GM23338 (cell line): ENCODE measurements around the gene STK39. TPM values are rescaled to one million over a fixed set of nuclear protein-coding genes. Genes with fewer than 3 reads are reported as not detected.

Experiments
- ATAC-seq: fragments of 200-7000 bp; cut with Tn5 transposase; 3 replicates; pipeline ENCODE4 v1.9.1; 2020
- DNase-seq: peaks from one replicate; pipeline ENCODE4 v3.0.0-alpha.2; 2015; ENCODE audit warnings: low spot score
- H2AFZ ChIP-seq: fragments of 200-600 bp; sonication (generic); 2 replicates; pipeline ENCODE4 v1.8.0; 2016; ENCODE audit warnings: antibody characterized with exemption, mild to moderate bottlenecking, moderate library complexity
- H3F3A ChIP-seq: fragments of 200-600 bp; sonication (generic); replicated peaks from 2 replicates; pipeline ENCODE4 v1.8.0; 2017; ENCODE audit warnings: antibody characterized with exemption, mixed run types, low read depth
- H3K27ac ChIP-seq: fragments of 200-600 bp; sonication (generic); 2 replicates; pipeline ENCODE4 v1.6.1; 2016; ENCODE audit warnings: low read depth
- H3K27me3 ChIP-seq: fragments of 200-600 bp; sonication (generic); 2 replicates; pipeline ENCODE4 v1.8.0; 2016; ENCODE audit warnings: mild to moderate bottlenecking, mixed run types, moderate library complexity; ENCODE audit not compliant: insufficient read depth
- H3K36me3 ChIP-seq: fragments of 200-600 bp; sonication (generic); 2 replicates; pipeline ENCODE4 v1.8.0; 2016; ENCODE audit warnings: mild to moderate bottlenecking; ENCODE audit not compliant: insufficient read depth
- H3K4me1 ChIP-seq: fragments of 200-600 bp; sonication (generic); 2 replicates; pipeline ENCODE4 v1.8.0; 2016; ENCODE audit warnings: mild to moderate bottlenecking, moderate library complexity; ENCODE audit not compliant: insufficient read depth
- H3K4me2 ChIP-seq: fragments of 200-600 bp; sonication (generic); 2 replicates; pipeline ENCODE4 v1.7.1; 2017; ENCODE audit warnings: mixed run types
- H3K4me3 ChIP-seq: fragments of 200-600 bp; sonication (generic); 2 replicates; pipeline ENCODE4 v1.6.1; 2016; ENCODE audit warnings: mixed run types
- H3K79me2 ChIP-seq: fragments of 200-600 bp; sonication (generic); replicated peaks from 2 replicates; pipeline ENCODE4 v1.8.0; 2017; ENCODE audit warnings: mild to moderate bottlenecking; ENCODE audit not compliant: insufficient read depth
- H3K9me2 ChIP-seq: fragments of 200-600 bp; sonication (generic); 2 replicates; pipeline ENCODE4 v1.8.0; 2017; ENCODE audit not compliant: insufficient read depth
- H4K20me1 ChIP-seq: fragments of 200-600 bp; sonication (generic); replicated peaks from 2 replicates; pipeline ENCODE4 v1.8.0; 2017; ENCODE audit warnings: mild to moderate bottlenecking; ENCODE audit not compliant: insufficient read depth
- H3K27ac Mint-ChIP-seq: 2 replicates; pipeline ENCODE4 v1.8.0; 2020; ENCODE audit warnings: inconsistent platforms, mild to moderate bottlenecking, moderate library complexity, mixed read lengths
- H3K27me3 Mint-ChIP-seq: 3 replicates; pipeline ENCODE4 v1.8.0; 2022; ENCODE audit warnings: low read depth, mild to moderate bottlenecking, moderate library complexity, mixed read lengths, inconsistent platforms; ENCODE audit not compliant: insufficient read depth, poor library complexity
- H3K36me3 Mint-ChIP-seq: 3 replicates; pipeline ENCODE4 v1.8.0; 2021; ENCODE audit warnings: low read depth, mild to moderate bottlenecking, inconsistent platforms, moderate library complexity, mixed read lengths
- H3K4me1 Mint-ChIP-seq: 3 replicates; pipeline ENCODE4 v1.8.0; 2020; ENCODE audit warnings: mild to moderate bottlenecking, inconsistent platforms, mixed read lengths
- H3K4me3 Mint-ChIP-seq: 3 replicates; pipeline ENCODE4 v1.8.0; 2021; ENCODE audit warnings: moderate library complexity, mild to moderate bottlenecking, inconsistent platforms, mixed read lengths
- H3K9me3 Mint-ChIP-seq: 3 replicates; pipeline ENCODE4 v1.8.0; 2020; ENCODE audit warnings: moderate library complexity, mild to moderate bottlenecking, inconsistent platforms, mixed read lengths
- CREB1 ChIP-seq: fragments of 250-450 bp; sonication (Bioruptor Pico); IDR thresholded peaks from 2 replicates; pipeline ENCODE4 v1.5.0; 2020; ENCODE audit warnings: low read depth, mild to moderate bottlenecking, moderate library complexity
- EZH2 ChIP-seq: fragments of 200-600 bp; sonication (generic); IDR thresholded peaks from one replicate; pipeline ENCODE4 v1.8.0; 2017; ENCODE audit warnings: antibody characterized with exemption, mild to moderate bottlenecking, low read depth; ENCODE audit not compliant: unreplicated experiment
- EZH2phosphoT487 ChIP-seq: fragments of 200-600 bp; sonication (generic); IDR thresholded peaks from one replicate; pipeline ENCODE4 v1.8.1; 2018; ENCODE audit warnings: antibody characterized with exemption; ENCODE audit not compliant: unreplicated experiment
- JUNB ChIP-seq: IDR thresholded peaks from one replicate; pipeline ENCODE4 v1.6.1; 2016; ENCODE audit warnings: antibody characterized with exemption; ENCODE audit not compliant: unreplicated experiment
- POLR2AphosphoS5 ChIP-seq: IDR thresholded peaks from 2 replicates; pipeline ENCODE4 v1.6.1; 2016; ENCODE audit warnings: antibody characterized with exemption, low read depth
- STAT1 ChIP-seq: IDR thresholded peaks from one replicate; pipeline ENCODE4 v1.6.1; 2016; ENCODE audit warnings: antibody characterized with exemption; ENCODE audit not compliant: unreplicated experiment
- ZNF114 ChIP-seq: fragments of 250-450 bp; sonication (Bioruptor Pico); IDR thresholded peaks from 2 replicates; pipeline ENCODE4 v1.5.0; 2020; ENCODE audit warnings: mild to moderate bottlenecking, moderate library complexity
- polyA plus RNA-seq: library from polyadenylated mRNA; unstranded; fragments of >200 nt; fragmentation: Nextera tagmentation; extraction: Ambion mirVana; gene quantifications from 2 replicates; pipeline ENCODE4 v1.2.1, GENCODE V29; 2016
- total RNA-seq: library from RNA; depleted of rRNA; stranded (reverse); fragments of >200 nt; shearing (Covaris generic); gene quantifications from 2 replicates; pipeline ENCODE4 v1.2.3, GENCODE V29; 2014
- TF ChIP-seq, protein P1 (sequence below): IDR thresholded peaks from 2 replicates; pipeline ENCODE4 v1.6.1; 2016; ENCODE audit warnings: antibody characterized with exemption
- TF ChIP-seq, protein P2 (sequence below): IDR thresholded peaks from one replicate; pipeline ENCODE4 v1.6.1; 2018; ENCODE audit warnings: antibody characterized with exemption; ENCODE audit not compliant: unreplicated experiment
- TF ChIP-seq, protein P3 (sequence below), 2 experiments: fragments of 200-600 bp in 1 of 2; sonication (generic) in 1 of 2; conservative IDR thresholded peaks; 2 replicates each; pipeline versions ENCODE4 v1.5.1 to v1.6.1; 2016 to 2017; ENCODE audit warnings: antibody characterized with exemption in 2 of 2, low read depth in 2 of 2, mild to moderate bottlenecking in 2 of 2, moderate library complexity in 1 of 2

STK39 gene
- total and polyA plus RNA-seq, 2 experiments from 2014 or later, result 9.5 to 16.9 TPM

DNA sequence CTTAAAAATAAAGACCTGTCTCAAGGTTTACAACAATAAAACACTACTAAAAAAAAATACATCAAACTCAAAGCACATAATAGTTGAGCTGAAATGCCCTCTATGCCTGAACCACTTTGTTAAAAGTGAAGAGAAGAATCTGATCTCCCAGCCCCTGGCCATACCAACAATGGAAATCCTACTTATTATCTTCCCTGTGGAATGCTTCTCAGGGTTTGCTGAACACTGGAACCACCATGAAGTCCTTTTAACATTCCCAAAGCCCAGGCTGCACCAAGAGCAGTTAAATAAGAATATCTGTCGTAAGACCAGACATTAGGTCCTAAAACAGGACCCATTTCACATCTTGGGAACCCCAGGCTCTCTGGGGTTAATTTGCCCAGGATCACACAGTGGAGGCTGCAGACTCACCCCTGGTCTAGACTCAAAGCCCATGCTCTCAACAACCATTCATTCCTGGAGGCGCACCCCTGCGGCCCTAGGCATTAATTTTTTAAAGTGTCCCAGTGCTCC, 285.8 kb downstream of the STK39 start:
- no peak overlapping the region for H3K4me3 Mint-ChIP-seq
- H3K27me3 Mint-ChIP-seq, result no peaks in the 10 kb centered on the region
- no peak overlapping the region for H3K4me2 ChIP-seq
- H3F3A ChIP-seq, result no peaks in the 10 kb centered on the region
- H3K4me1 ChIP-seq, result peaks cover 8% of the 10 kb centered on the region; the same call in 1 of the 2 replicates
- H3K27ac ChIP-seq, result no peak overlapping the region
- H3K27ac Mint-ChIP-seq, result no peak overlapping the region
- H3K79me2 ChIP-seq, result no peaks in the 10 kb centered on the region
- no peaks in the 10 kb centered on the region for H4K20me1 ChIP-seq
- no peak overlapping the region for H2AFZ ChIP-seq
- TF ChIP-seq EZH2phosphoT487 (no peak), CREB1 (CRISPR knock-in tag) (no peak), JUNB (no peak), STAT1 (no peak), ZNF114 (no peak)
- TF ChIP-seq, protein P1, sequence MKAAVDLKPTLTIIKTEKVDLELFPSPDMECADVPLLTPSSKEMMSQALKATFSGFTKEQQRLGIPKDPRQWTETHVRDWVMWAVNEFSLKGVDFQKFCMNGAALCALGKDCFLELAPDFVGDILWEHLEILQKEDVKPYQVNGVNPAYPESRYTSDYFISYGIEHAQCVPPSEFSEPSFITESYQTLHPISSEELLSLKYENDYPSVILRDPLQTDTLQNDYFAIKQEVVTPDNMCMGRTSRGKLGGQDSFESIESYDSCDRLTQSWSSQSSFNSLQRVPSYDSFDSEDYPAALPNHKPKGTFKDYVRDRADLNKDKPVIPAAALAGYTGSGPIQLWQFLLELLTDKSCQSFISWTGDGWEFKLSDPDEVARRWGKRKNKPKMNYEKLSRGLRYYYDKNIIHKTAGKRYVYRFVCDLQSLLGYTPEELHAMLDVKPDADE, result no peak
- peaks cover 22% of the 10 kb centered on the region for H3K4me1 Mint-ChIP-seq
- ATAC-seq, result peak; percentile 35; the same call in 1 of the 3 replicates
- no peak for DNase-seq
- H3K9me2 ChIP-seq, result no peaks in the 10 kb centered on the region
- H3K27me3 ChIP-seq, result no peaks in the 10 kb centered on the region
- H3K9me3 Mint-ChIP-seq, result no peaks in the 10 kb centered on the region
- H3K4me3 ChIP-seq, result no peak overlapping the region
- H3K36me3 ChIP-seq, result no peaks in the 10 kb centered on the region
- no peaks in the 10 kb centered on the region for H3K36me3 Mint-ChIP-seq

DNA sequence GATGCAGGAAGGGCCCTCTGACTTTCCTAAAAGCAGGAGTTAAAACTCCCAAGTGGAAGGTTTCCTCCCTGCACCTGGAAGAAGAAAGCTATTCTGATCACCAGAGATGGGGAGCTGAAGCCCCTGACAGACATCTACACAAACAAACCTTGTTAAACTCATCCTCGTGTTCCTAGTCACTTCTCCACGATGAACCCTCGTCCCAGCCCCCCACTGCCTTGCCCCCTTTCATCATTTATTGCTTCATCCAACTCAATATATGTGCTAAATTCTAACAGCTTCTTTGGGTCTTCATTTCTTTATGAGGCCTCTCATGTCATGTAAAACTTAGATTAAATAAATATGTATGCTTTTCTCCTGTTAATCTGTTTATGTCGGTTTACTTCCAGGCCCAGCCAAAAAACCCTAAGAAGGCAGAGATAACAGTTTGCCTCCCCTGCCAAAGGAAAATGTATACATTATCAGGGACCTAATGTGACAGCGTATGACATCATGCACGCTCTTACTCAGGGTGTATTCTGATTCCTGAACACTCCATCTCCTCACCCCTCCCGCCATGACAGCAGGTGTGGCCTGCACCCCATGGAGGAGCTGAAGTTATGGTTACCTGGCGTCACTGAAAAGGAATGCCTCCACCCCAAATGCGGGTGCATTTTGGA, 287.2 kb downstream of the STK39 start:
- ATAC-seq, result peak; percentile 41
- H3K4me2 ChIP-seq, result no peak overlapping the region
- Mint-ChIP-seq H3K4me3 (no peak overlapping the region), H3K36me3 (no peaks in the 10 kb centered on the region), H3K9me3 (no peaks in the 10 kb centered on the region), H3K27me3 (no peaks in the 10 kb centered on the region), H3K27ac (peak overlapping the region; percentile 62), H3K4me1 (peaks cover 21% of the 10 kb centered on the region)
- no peaks in the 10 kb centered on the region for H3K36me3 ChIP-seq
- no peaks in the 10 kb centered on the region for H4K20me1 ChIP-seq
- no peaks in the 10 kb centered on the region for H3K9me2 ChIP-seq
- no peaks in the 10 kb centered on the region for H3K27me3 ChIP-seq
- no peaks in the 10 kb centered on the region for H3K79me2 ChIP-seq
- H3K4me3 ChIP-seq, result no peak overlapping the region
- H3K4me1 ChIP-seq, result peaks cover 8% of the 10 kb centered on the region; the same call in 1 of the 2 replicates
- no peak for DNase-seq
- H2AFZ ChIP-seq, result no peak overlapping the region
- 0 out of 2 replicates have a peak overlapping the region, but pooled peaks have one; percentile 4 for H3K27ac ChIP-seq
- H3F3A ChIP-seq, result no peaks in the 10 kb centered on the region
- TF ChIP-seq, protein P2, sequence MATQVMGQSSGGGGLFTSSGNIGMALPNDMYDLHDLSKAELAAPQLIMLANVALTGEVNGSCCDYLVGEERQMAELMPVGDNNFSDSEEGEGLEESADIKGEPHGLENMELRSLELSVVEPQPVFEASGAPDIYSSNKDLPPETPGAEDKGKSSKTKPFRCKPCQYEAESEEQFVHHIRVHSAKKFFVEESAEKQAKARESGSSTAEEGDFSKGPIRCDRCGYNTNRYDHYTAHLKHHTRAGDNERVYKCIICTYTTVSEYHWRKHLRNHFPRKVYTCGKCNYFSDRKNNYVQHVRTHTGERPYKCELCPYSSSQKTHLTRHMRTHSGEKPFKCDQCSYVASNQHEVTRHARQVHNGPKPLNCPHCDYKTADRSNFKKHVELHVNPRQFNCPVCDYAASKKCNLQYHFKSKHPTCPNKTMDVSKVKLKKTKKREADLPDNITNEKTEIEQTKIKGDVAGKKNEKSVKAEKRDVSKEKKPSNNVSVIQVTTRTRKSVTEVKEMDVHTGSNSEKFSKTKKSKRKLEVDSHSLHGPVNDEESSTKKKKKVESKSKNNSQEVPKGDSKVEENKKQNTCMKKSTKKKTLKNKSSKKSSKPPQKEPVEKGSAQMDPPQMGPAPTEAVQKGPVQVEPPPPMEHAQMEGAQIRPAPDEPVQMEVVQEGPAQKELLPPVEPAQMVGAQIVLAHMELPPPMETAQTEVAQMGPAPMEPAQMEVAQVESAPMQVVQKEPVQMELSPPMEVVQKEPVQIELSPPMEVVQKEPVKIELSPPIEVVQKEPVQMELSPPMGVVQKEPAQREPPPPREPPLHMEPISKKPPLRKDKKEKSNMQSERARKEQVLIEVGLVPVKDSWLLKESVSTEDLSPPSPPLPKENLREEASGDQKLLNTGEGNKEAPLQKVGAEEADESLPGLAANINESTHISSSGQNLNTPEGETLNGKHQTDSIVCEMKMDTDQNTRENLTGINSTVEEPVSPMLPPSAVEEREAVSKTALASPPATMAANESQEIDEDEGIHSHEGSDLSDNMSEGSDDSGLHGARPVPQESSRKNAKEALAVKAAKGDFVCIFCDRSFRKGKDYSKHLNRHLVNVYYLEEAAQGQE, result no peak
- TF ChIP-seq POLR2AphosphoS5, result no peak
- TF ChIP-seq STAT1, result no peak
- TF ChIP-seq EZH2, result no peak
- TF ChIP-seq, protein P3, sequence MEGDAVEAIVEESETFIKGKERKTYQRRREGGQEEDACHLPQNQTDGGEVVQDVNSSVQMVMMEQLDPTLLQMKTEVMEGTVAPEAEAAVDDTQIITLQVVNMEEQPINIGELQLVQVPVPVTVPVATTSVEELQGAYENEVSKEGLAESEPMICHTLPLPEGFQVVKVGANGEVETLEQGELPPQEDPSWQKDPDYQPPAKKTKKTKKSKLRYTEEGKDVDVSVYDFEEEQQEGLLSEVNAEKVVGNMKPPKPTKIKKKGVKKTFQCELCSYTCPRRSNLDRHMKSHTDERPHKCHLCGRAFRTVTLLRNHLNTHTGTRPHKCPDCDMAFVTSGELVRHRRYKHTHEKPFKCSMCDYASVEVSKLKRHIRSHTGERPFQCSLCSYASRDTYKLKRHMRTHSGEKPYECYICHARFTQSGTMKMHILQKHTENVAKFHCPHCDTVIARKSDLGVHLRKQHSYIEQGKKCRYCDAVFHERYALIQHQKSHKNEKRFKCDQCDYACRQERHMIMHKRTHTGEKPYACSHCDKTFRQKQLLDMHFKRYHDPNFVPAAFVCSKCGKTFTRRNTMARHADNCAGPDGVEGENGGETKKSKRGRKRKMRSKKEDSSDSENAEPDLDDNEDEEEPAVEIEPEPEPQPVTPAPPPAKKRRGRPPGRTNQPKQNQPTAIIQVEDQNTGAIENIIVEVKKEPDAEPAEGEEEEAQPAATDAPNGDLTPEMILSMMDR (conservative IDR thresholded peaks at IDR 0.05; ENCODE audit: low read depth in 2 of 2), result no peak
